GM10266 (cell line): ENCODE data around the gene APBB1IP.
A peak's percentile ranks its signal among the peaks of the same experiment; 100 is the strongest.
"Not testable (repeated sequence)": the region's sequence is repeated elsewhere in the genome, so short reads cannot be mapped to it uniquely, and the experiment has no call there.

Source experiments
- DNase-seq: peaks from one replicate; pipeline ENCODE4 v3.0.0; 2012; ENCODE audit errors: extremely low spot score
- TF ChIP-seq, protein P1 (sequence below): IDR thresholded peaks from 2 replicates; pipeline ENCODE4 v1.5.1; 2012; ENCODE audit warnings: mild to moderate bottlenecking, low read depth; ENCODE audit not compliant: control insufficient read depth, insufficient read depth; ENCODE audit errors: missing control alignments

Gene APBB1IP

DNA sequence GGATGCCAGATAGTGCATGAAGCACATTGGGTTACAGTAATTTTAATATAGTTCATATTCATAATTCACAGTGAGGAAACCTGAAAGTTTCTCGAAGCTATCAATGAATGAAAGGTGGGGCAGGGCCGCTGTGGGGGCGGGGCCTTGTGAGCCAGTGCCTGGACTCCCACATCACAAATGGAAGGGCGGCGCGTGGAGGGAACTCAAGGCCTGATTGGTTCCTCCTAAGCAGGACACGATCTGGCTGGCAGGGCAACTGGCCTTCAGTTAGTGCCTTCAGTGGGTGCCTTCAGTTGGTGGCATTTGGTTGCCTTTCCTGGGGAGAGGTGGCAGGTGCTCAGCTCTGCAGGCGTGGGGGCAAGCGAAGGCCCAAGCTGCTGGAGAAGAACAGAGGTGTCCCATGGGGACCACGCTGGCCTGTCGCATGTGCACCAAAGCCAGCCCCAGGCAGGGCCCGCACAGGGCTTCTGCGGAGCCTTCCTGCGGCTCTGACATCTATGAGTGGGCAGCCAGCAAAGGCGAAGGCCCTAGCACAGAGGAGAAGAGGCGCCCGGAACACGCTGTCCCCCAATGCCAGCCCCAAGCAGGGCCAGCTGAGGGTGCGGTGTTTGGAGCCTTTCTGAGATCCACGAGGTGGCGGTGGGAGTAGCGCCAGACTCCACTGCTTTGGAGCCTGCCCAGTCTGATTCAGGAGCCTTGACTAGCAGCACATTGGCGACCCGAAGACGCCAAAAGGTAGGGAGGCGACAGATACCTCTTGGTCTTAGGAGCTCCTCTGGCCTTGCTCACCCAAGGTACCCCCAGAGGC is 141.3 kb downstream of the APBB1IP start:
- no peak for DNase-seq
- TF ChIP-seq, protein P1, sequence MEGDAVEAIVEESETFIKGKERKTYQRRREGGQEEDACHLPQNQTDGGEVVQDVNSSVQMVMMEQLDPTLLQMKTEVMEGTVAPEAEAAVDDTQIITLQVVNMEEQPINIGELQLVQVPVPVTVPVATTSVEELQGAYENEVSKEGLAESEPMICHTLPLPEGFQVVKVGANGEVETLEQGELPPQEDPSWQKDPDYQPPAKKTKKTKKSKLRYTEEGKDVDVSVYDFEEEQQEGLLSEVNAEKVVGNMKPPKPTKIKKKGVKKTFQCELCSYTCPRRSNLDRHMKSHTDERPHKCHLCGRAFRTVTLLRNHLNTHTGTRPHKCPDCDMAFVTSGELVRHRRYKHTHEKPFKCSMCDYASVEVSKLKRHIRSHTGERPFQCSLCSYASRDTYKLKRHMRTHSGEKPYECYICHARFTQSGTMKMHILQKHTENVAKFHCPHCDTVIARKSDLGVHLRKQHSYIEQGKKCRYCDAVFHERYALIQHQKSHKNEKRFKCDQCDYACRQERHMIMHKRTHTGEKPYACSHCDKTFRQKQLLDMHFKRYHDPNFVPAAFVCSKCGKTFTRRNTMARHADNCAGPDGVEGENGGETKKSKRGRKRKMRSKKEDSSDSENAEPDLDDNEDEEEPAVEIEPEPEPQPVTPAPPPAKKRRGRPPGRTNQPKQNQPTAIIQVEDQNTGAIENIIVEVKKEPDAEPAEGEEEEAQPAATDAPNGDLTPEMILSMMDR, result no peak

DNA sequence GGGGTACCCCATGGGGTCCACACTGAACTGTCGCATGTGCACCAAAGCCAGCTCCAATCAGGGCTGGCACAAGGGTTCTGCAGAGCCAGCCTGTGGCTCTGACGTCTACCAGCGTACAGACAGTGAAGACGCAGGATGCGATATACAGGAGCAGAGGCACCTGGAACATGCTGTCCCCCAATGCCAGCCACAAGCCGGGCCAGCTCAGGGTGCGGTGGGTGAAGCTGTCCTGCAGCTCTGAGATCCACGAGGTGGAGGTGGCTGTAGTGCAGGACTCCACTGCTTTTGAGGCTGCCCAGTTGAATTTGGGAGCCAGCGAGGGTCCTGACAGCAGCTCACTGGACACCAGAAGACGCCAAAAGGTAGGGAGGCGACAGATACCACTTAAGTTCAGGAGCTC is 148.1 kb downstream of the APBB1IP start:
- DNase-seq, result no peak
- TF ChIP-seq, protein P1, result no peak

DNA sequence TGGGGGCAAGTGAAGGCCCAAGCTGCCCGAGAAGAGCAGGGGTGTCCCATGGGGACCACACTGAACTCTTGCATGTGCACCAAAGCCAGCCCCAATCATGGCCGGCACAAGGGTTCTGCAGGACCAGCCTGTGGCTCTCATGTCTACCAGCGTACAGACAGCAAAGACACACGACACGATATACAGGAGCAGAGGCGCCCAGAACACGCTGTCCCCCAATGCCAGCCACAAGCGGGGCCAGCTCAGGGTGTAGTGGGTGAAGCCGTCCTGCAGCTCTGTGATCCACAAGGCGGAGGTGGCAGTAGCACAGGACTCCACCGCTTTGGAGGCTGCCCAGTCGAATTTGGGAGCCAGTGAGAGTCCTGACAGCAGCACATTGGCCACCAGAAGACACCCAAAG is 150.5 kb downstream of the APBB1IP start:
- TF ChIP-seq, protein P1, result no peak
- DNase-seq, result no peak

DNA sequence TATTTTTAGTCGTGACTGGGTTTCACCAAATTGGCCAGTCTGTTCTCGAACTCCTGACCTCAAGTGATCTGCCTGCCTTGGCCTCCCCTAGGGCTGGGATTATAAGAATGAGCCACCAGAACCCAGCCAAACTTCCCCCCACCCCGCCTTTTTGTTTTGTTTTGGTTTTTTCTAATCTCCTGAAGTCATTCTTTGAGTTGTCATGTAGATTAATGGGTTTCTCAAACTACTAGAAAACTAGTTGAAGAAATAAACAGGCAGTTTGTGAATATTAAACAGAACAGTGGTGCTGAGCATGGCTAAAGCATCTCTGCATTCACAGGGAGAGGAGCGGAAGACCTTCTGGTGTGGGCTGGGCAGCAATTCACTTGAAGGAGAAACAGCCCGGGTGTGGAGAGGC is 151.7 kb downstream of the APBB1IP start:
- DNase-seq, result not testable (repeated sequence)

DNA sequence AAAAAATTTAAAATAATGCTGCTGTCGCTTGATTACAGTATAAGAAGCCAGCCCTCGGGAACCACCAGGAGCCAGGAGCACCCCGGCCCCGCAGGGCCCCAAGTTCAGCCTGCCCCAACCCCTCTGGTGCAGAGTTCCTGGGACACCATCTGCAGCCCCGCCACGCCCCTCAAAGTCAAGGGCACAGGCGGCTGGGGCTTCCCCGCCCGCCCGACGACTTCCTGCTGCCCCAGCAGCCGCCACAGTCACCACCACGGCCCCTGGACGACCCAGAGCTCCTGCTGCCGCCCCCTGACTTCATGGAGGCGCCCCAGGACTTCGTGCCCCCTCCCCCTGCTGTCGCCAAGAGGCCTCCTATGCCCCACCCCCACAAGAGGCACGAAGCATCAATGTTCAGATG is 155.8 kb downstream of the APBB1IP start:
- TF ChIP-seq, protein P1, result no peak
- peak; percentile 45 for DNase-seq

DNA sequence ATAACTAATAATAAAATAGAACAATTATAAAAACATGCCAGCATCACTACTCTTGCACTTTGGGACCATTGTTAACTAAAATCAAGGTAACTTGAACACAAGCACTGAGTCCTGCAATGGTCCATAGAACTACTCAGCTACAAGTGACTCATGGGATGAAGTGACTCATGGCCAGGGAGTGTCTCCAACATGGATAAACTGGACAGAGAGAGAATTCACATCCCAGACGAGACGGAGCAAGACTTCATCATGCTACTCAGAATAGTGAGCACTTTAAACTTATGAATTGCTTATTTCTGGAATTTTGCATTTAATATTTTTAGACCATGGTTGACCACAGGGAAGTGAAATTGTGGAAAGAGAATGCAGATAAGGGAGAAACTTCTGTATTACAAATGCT is 165.1 kb downstream of the APBB1IP start:
- DNase-seq, result not testable (repeated sequence)

DNA sequence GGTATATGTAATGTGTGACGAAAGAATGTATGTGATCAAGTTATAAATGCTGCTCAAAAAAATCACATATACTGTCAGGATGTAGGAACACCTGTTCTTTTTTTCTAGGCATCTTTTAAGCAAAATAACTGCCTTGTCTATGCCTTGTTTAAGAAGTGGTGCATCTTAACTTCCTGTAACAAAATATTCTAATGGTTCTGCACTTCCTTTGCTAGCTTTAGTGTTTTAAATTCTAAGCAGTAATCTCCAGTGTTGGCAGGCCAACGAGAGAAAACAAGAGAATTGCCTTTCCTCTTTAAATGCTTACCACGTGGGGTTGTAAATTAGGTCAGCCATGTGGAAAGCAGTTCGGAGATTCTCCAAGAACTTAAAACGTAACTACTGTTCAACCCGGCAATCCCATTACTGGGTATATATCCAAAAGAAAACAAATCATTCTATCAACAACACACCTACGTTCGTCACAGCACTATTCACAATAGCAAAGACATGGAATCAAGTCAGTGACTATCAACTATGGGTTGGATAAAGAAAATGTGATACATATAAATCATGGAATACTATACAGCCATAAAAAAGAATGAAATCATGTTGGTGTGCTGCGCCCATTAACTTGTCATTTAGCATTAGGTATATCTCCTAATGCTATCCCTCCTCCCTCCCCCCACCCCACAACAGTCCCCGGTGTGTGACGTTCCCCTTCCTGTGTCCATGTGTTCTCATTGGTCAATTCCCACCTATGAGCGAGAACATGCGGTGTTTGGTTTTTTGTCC is 166.4 kb downstream of the APBB1IP start:
- not testable (repeated sequence) for DNase-seq

DNA sequence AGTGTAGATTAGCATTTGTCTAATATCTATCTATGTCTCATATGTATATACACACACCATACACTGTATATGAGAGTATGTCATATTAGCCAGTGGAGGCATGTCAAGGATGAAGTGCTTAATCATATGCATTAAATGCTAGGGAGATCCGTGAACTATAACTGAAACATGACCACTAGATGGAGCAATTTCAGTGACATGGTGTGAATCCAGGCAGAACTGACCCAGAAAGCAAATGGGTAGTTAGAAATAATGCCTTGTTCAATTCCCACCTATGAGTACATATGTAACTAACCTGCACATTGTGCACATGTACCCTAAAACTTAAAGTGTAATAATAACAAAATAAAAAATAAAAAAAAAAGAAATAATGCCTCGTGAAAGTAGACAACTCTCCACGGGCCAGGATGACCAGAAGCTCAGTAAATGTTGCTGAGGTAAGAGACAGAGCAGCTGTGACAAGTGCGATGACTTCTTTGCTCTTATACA is 168.3 kb downstream of the APBB1IP start:
- not testable (repeated sequence) for DNase-seq
- TF ChIP-seq, protein P1, result peak; percentile 32
